HS-5 (cell line): ENCODE measurements around the gene XXYLT1.
A peak's percentile ranks its signal among the peaks of the same experiment; 100 is the strongest.

ENCODE experiments used
- DNase-seq: peaks from one replicate; pipeline ENCODE4 v3.0.0-alpha.2; 2012; ENCODE audit warnings: low read depth

XXYLT1 gene

GRCh38 chr3:195168009-195168762, 102.8 kb downstream of the XXYLT1 start:
- DNase-seq: no peak

GRCh38 chr3:195165790-195166189, 105.2 kb downstream of the XXYLT1 start:
- DNase-seq: no peak

GRCh38 chr3:195165265-195165609, 105.7 kb downstream of the XXYLT1 start:
- DNase-seq: no peak

DNA sequence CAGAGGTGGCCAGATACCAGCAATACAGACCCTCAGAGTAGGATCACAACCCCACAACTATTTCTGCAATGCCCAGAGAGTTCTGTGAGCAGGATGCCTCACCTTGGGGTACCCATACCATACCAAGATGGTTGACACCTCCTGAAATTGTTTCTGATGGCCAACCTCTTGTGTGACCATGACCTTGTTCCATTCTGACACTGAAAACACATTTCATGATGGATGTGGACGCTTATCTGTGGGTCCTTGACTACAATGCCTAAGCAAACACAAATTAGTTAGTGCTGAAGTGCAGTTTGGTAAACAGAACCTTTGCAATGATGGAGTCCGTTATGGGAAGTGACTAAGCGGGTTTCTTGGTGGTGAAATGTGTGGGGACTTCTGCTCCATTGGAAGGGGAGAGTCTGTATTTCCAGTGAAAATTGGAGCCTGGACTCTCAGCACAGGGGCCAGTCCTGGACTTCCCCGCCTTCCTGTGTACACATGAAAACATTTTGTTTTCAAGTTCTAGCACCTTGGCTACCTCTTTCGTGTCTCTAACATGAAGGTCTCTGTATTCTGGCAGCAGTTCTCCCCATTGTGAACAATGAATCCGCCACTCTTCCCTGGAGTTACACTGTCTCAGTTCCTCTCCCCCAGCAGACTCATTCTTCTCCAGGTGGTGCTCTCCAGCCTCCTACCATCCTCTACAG, 106.2 kb downstream of the XXYLT1 start:
- DNase-seq: no peak

DNA sequence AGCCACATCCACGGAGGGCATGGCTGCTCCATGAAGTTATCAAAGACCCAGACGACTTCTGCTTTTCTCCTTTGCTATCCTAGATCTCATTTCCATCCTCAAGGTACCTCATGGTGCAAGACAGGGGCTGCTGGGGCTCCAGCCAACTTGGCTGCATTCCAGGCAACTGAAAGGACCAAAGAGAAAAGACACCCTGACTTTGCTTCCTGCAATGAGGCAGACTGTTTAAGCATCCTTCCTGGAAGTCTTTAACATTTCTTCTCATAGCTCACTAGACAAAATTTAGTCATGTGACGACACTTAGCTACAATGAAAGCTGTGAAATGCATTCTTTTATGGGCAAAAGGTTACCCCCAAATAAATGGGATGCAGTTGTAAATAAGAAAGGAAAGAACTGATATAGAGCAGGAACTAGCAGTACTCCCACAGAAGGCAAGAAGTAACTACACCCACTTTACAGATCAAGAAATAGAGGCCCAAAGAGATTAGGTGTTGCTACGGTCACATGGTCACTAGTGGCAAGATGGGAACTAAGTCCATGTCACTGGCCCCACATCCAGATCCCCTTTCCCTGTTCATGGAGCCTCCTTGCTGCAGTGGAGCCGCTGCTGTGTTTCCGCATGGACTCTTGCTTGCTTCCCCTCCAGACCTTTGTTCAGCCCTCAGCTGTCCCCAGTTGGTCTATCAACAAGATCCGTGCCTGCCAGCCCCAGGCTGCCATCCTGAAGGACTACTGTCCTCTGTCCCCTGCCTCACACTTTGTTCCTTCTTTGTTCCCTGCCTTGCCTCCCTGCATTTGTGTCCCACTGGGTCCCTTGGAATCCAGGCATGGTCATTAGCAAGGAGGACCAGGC, 107.0 kb downstream of the XXYLT1 start:
- DNase-seq: no peak

GRCh38 chr3:195162816-195163215, 108.1 kb downstream of the XXYLT1 start:
- DNase-seq: no peak

GRCh38 chr3:195162033-195162669, 108.8 kb downstream of the XXYLT1 start:
- no peak for DNase-seq

DNA sequence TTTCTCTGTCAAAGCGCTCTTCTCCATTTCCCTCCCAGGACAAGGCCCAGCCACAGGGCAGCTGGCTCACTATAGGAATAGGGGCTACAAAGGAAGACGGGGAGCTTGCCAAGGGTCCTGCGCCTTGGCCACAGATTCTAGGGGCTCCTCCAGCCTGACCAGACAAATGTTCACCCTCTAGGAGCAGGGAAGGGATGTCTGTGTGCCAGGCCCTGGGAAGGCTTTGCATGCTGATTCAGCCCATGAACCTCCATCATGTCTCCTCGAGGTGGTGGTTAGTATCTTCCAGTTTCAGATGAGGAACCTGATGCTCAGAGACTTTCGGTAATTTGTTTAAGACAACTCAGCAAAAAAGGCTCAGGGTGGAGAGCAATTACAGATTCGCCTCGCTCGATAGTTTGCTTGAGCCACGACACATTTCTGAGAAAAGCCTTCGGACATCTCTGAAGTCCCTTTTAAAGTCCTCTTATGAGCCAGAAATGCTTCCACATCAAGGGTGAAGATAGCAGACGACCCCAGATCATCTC, 110.0 kb downstream of the XXYLT1 start:
- DNase-seq: no peak

DNA sequence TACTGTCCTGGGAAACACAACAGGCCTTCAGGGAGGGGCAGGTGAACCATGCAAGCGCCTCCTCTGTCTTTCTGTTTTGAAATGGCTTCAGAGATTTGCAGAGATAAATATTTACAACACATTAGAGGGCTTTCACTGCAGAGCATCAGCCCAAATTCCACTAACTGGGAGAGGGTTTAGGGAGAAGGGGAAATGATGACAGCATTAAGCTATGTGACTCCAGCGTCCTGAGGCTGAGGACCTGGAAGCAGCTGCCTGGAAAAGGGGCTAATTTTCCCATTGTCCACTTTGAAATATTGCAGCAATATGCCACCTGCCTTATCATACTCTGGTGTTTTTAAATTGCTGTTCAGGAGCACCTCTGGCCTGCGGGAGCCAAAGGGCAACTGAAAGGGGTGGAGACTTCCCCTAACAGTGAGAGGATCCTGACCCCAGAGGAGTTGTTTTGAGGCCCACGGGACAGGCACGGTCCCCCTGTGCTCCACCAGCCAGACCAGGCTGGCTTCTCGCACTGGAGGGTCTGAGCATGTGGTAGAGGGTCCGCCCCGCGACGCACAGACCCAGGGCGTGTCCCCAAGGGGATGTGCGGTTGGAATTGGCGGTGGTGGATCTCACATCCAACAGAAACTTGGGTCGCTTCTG, 110.6 kb downstream of the XXYLT1 start:
- DNase-seq: peak; percentile 41

DNA sequence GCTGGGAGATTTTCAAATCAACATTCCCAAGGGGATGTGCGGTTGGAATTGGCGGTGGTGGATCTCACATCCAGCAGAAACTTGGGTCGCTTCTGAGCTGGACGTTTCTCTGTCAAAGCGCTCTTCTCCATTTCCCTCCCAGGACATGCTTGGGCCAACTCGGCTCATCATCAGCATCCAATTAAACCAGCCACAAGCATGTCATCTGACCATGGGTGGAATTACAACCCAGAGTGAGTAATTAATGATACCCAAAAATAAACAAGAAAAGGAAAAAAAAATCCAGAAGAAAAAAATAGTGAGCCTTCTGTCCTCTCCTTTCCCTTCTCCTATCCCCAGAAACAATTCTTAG, 111.2 kb downstream of the XXYLT1 start:
- no peak for DNase-seq

- no peak for DNase-seq
Measured at GRCh38 chr3:195159117-195159813, 111.7 kb downstream of the XXYLT1 start.

DNA sequence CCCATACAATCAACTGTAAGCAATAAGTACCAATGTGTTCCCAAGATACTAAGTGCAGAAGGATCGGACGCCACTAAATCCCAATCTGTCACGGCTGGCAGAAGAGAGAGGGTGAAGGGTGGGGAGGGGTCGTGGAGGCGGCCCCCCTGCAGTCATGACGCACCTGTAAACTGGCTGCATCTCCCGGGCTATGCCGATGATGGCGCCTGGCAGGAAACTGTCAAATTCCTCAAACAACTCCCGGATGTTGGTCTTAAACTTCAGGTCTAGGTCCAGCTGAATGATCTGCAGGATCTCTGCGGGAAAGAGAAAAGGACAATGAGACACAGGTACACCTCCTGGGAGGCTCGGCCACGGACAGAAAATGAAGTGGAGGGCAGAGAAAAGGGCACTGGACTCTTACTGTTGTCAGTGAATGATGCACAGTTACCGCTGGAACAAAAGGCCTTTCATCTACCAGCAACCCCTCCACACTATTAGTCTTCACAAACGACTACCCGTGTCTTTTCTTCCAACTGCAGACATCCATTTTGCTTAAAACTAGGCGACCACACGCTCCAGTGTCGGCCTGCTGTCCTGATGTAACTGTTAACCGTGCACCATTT, 114.6 kb downstream of the XXYLT1 start:
- DNase-seq: no peak

DNA sequence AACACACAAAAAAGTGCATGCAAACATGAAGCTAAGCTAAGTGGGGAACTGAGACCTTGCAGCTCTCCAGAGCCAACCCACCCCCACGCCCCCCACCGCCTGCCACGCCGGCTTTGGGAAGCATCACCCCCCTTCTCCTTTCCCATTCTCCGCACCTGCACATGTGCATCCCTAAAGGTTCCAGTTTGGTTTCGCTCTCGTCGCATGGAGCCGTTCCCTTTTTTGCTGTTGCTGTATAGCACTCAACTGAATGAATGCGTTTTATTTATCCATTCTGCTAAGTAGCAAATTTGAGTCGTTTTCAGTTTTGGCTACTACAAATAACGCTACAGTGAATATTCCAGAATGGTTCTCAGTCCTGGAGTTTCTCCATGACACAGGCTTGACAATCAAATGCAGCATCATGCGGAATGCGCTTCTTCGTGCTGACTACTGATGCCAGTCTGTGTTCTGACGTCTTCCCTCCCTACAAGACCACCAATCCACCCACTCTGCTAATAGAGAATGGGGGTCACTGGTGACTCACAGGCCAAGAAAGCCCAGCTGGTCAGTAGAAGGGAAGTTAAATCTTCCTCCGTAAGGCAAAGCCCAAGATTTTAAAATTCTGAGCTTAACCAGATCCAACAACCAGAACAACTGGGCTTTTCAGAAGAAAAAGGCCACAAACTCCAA, 115.3 kb downstream of the XXYLT1 start:
- DNase-seq: no peak

- DNase-seq: no peak
Measured at GRCh38 chr3:195154793-195155535, 116.0 kb downstream of the XXYLT1 start.

DNA sequence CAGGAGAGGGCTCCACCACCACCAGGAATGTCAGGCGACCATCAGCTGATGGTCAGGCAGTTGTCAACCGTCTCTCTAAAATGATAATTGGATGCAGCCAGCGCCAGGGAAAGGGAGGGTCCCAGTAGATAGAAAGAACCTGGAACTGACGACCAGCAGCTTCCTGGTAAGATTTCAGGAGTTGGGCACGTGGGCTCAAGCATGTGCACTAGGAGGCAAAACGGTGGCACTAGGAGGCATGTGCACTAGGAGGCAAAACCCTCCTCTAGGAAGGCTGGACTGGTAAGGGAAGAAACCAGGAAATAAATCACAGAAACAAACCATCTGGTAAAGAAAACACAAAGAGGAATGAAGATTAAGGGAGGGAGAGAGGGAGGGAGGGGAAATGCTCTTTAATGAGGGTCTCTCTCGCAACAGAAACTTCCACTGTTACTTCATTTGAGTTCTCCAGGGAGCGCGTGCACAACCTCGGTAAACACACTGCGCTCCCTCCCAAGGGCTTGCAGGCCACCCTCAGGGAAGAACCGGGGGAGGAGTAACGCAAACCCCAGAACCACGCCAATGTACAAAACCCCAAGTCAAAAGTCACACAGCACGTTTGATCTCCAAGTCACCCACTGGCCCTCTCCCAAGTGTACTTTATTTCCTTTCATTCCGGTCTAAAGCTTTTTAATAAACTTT, 116.7 kb downstream of the XXYLT1 start:
- no peak for DNase-seq

- no peak for DNase-seq
Measured at GRCh38 chr3:195153653-195154052, 117.3 kb downstream of the XXYLT1 start.

DNA sequence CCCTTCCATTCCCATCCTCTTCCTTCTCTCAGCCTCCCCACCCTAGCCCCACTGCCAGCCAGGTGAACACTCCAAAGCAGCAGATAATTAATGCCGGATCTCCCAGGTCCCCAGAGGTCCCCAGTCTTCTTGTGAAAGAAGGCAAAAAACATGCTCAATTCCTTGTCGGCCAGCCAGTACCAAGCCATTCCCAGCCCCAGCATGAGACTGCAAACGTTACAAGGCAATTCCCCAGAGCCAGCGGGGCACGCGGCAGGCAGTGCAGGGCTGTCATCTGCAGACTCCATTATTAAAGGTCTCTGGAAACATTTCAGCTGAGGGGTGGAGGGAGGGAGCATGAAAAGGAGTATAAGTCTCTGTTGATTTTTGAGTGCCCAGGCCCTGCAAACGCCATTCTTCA, 117.8 kb downstream of the XXYLT1 start:
- DNase-seq: no peak

GRCh38 chr3:195151866-195152541, 119.0 kb downstream of the XXYLT1 start:
- peak; percentile 45 for DNase-seq
